ENCODE results near the gene RHBDF2. TPM values are rescaled to one million over a fixed set of nuclear protein-coding genes. Genes with fewer than 3 reads are reported as not detected.

Gene RHBDF2
- total RNA-seq, 4 donors from 2014 or later = 11.4 to 29.8 (median 23.3) TPM

DNA sequence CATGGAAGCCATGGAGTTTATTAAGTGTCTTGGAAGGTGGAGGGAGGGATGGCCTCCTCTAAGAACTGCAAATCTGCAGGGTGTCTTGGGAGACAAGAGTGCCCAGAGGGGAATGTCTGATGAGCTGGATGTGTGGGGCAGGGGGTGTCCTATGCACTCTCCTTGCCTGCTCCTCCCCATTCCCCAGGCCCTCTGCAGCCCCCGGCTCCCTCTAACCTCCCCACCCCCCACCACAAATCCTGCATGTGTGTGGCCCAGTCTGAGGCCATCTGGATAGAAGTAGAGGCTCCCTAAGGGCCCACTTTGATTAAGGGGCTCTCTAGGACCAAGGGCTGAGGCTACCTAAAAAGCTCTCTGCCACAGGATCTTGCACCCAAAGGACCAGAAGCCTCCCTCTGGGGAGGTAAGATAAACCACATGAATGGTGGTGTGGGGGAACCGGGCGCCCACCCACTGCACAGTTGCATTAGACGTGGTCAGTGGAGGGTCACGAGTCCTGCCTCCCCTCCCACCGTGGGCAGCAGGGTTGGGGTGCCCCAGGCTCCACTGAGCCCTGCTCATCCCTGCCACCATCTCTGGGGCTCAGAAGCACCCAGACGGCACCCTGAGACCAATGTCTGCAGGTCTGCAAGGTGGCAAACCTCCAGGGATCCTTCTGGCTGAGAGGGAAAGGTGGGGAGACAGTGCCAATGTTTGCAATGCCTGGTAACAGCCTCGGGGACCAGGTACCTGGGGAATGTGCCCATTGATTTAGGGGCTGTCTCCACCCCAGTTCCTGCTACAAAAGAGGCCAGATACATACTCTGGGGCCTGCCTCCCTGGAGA is 33.2 kb downstream of the RHBDF2 start:
- Histone ChIP-seq H3K27me3 (no peaks in the 10 kb centered on the region), H3K4me3 (no peak overlapping the region), H3K9me3 (no peaks in the 10 kb centered on the region), H3K36me3 (peaks cover 0 to 23% of the 10 kb centered on the region in 2 donors), H3K27ac (no peak overlapping the region), H3K4me1 (peaks cover 0 to 3% of the 10 kb centered on the region in 2 donors)
- DNase-seq (no peak), ATAC-seq (no peak)
- intact Hi-C loops (cut with DNase I; ENCODE audit: low total_unique reads) = no loop called here
- in situ Hi-C loops (cut with MboI; ENCODE audit: low sequenced_read_pairs in 4 of 4) = loop anchor here (5.0 kb wide), 1 partner anchor 39 kb away; no protein-coding TSS in a partner anchor
- TF ChIP-seq, protein P1, sequence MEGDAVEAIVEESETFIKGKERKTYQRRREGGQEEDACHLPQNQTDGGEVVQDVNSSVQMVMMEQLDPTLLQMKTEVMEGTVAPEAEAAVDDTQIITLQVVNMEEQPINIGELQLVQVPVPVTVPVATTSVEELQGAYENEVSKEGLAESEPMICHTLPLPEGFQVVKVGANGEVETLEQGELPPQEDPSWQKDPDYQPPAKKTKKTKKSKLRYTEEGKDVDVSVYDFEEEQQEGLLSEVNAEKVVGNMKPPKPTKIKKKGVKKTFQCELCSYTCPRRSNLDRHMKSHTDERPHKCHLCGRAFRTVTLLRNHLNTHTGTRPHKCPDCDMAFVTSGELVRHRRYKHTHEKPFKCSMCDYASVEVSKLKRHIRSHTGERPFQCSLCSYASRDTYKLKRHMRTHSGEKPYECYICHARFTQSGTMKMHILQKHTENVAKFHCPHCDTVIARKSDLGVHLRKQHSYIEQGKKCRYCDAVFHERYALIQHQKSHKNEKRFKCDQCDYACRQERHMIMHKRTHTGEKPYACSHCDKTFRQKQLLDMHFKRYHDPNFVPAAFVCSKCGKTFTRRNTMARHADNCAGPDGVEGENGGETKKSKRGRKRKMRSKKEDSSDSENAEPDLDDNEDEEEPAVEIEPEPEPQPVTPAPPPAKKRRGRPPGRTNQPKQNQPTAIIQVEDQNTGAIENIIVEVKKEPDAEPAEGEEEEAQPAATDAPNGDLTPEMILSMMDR (IDR thresholded peaks at IDR 0.05 in 4 of 5, conservative IDR thresholded peaks at IDR 0.05 in 1 of 5) = no peak
- TF ChIP-seq POLR2A (IDR thresholded peaks at IDR 0.05) = no peak

DNA sequence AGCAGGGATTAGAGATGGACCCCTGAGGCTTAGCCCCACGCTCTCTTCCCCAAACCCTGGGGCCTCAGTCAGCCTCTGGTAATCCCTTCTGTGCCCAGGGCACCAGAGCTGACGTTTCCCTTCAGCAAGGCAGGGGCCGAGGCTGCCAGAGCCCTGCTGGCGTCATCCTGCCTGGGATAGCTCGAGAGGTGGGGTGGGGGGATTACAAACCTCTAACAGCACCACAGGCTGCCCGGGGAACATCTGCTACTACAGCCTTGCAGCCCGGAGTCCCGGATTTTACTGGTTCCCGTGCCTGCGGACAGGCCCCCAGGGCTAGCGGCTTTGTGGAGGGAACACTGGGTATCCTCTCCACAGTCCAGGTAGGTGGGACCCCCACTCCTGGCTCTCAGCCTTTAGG is 33.9 kb downstream of the RHBDF2 start, which contains the start of gene AANAT:
Gene AANAT, plus strand, starts transcription at position 238 of the 400 bp plus-strand sequence. CDS start 1,144 bp downstream, outside the sequence.
- Histone ChIP-seq H3K27me3 (no peaks in the 10 kb centered on the region), H3K27ac (no peak within 1 kb of the TSS), H3K4me1 (peaks cover 0 to 3% of the 10 kb centered on the region in 2 donors), H3K9me3 (no peaks in the 10 kb centered on the region), H3K36me3 (peaks cover 0 to 17% of the 10 kb centered on the region in 2 donors), H3K4me3 (no peak within 1 kb of the TSS)
- in situ Hi-C loops (cut with MboI; ENCODE audit: low sequenced_read_pairs in 4 of 4) = loop anchor here (5.0 kb wide), 1 partner anchor 40 kb away; no protein-coding TSS in a partner anchor
- ATAC-seq (no peak), DNase-seq (no peak)
- intact Hi-C loops (cut with DNase I; ENCODE audit: low total_unique reads) = no loop called here
- TF ChIP-seq, protein P1 (IDR thresholded peaks at IDR 0.05 in 4 of 5, conservative IDR thresholded peaks at IDR 0.05 in 1 of 5) = no peak
- no peak for TF ChIP-seq POLR2A (IDR thresholded peaks at IDR 0.05)

DNA sequence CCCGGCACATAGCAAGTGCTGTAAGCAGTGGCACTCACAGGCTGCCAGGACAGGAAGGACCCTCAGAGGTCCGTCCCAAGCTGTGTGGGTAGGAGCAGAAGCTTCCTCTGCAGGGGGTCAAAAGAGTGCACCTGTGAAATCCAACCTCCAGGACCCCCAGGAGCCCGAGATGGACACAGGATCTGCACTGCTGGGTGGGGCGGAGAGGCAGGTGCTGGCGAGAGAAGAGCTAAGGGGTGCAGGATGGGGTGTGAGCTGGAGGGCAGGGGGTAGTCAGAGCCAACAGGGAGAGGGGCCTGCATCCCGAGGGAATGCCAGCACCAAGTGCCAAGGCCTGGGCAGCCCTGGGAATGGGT is 34.5 kb downstream of the RHBDF2 start:
- TF ChIP-seq, protein P1 (IDR thresholded peaks at IDR 0.05 in 4 of 5, conservative IDR thresholded peaks at IDR 0.05 in 1 of 5) = no peak
- no peak for TF ChIP-seq POLR2A (IDR thresholded peaks at IDR 0.05)
- no peak overlapping the region for H3K27ac ChIP-seq
- no peaks in the 10 kb centered on the region for H3K27me3 ChIP-seq
- H3K9me3 ChIP-seq = no peaks in the 10 kb centered on the region
- intact Hi-C loops (cut with DNase I; ENCODE audit: low total_unique reads) = loop anchor here (1.0 kb wide), 1 partner anchor 40 kb away; no protein-coding TSS in a partner anchor
- in situ Hi-C loops (cut with MboI; ENCODE audit: low sequenced_read_pairs in 4 of 4) = loop anchor here (5.0 kb wide), 1 partner anchor 41 kb away; no protein-coding TSS in a partner anchor
- H3K36me3 ChIP-seq = peaks cover 0 to 11% of the 10 kb centered on the region in 2 donors
- H3K4me3 ChIP-seq = no peak overlapping the region
- ATAC-seq = no peak
- no peak for DNase-seq
- peaks cover 0 to 3% of the 10 kb centered on the region in 2 donors for H3K4me1 ChIP-seq

DNA sequence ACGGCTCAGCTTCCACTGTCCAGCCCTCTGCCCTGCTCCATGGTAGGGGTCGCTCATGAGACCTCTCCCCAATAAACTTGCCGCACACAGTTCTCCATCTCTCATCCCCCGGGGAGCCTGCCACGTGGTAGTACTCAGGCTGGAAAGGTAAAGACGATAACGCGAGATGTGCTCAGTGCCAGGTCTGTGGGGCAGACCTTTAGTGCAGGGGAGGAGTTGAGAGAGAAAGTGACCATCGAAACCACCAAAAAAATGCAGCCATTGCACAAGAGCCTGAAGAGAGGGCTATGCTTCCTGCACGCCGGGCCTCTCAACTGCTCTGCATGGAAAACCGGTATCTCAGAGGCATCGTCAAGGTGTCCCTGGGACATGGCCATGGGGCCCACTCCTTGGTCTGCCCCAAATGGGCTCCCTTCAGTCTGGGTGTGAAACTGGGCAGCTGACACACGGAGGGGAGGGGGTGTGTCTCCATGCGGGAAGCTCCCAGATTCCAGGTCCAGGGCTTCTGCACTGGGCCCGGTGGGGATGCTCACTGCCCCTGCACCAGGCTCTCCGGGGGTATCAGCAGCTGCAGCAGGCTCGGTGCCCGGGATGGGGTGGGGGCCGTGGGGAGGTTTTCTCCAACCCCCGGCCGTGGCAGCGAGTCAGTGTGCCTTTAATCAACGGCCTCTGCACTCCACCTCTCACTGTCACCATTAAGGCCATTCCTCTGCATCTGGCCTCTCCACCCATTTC is 38.5 kb downstream of the RHBDF2 start:
- intact Hi-C loops (cut with DNase I; ENCODE audit: low total_unique reads) = no loop called here
- no peak for ATAC-seq
- H3K27me3 ChIP-seq = no peaks in the 10 kb centered on the region
- H3K4me1 ChIP-seq = peaks cover 0 to 3% of the 10 kb centered on the region in 2 donors
- in situ Hi-C loops (cut with MboI; ENCODE audit: low sequenced_read_pairs in 4 of 4) = no loop called here
- DNase-seq = no peak
- no peak overlapping the region for H3K4me3 ChIP-seq
- H3K36me3 ChIP-seq = no peaks in the 10 kb centered on the region
- TF ChIP-seq, protein P1 (IDR thresholded peaks at IDR 0.05 in 4 of 5, conservative IDR thresholded peaks at IDR 0.05 in 1 of 5) = no peak
- no peak for TF ChIP-seq POLR2A (IDR thresholded peaks at IDR 0.05)
- no peak overlapping the region for H3K27ac ChIP-seq
- H3K9me3 ChIP-seq = no peaks in the 10 kb centered on the region
